ENCODE data around the gene TCF4. TPM values are rescaled to one million over a fixed set of nuclear protein-coding genes. Genes with fewer than 3 reads are reported as not detected.
A peak's percentile ranks its signal among the peaks of the same experiment; 100 is the strongest.

The TCF4 gene
- total and polyA plus RNA-seq, 2 donors (not counting 1 experiment from before 2014, with no cell fraction given): 68.5 to 353 TPM

DNA sequence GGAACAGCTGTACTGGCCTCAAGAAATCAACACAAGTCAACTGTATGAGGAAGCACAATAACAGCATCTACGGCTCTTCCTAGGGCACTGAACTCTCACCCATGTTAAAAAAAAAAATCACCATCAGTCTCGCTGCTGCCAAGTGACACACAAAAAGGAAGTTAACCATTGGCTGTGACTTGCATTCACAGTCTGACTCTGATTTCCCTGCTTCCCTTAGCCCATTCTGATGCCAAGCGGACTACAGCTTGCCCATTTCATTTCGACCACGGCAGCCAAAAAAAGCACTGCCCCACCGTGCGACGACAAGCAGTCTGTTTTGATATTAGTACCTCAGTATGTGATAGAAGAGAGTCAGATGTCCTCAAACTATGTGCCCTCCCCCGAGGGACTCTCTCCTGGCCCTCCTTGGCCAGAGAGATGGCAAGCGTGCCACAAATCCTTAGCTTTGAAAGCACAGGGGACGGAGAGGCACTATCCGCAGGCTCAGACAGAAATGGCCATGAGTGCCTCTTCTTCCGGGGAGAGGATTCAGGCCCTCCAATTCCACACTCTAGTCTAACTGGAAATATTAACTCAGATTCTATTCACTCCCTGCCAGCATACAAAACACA lies 250.0 kb downstream of the TCF4 start:
- H3K27ac ChIP-seq (ENCODE audit: low read length in 2 of 2): peak overlapping the region; percentile 56 to 84
- no peaks in the 10 kb centered on the region for H3K79me2 ChIP-seq (ENCODE audit: control insufficient read depth, insufficient read depth, low read length)
- H3K36me3 ChIP-seq (replicated peaks in 1 of 2; ENCODE audit: control extremely low read depth in 1 of 2, control insufficient read depth in 1 of 2, extremely low read depth in 1 of 2, insufficient read depth in 2 of 2, low read length in 1 of 2): no peaks in the 10 kb centered on the region
- ChIA-PET CTCF (interaction anchor here (0.6 to 0.7 kb wide), 2 partner anchors 46 to 80 kb away, joined by 3 read pairs; no protein-coding TSS in a partner anchor), POLR2A (interaction anchor here (0.5 kb wide), 1 partner anchor 16 kb away, joined by 6 read pairs; no protein-coding TSS in a partner anchor)
- Mint-ChIP-seq H3K4me1 (peaks cover 35% of the 10 kb centered on the region), H3K27me3 (no peaks in the 10 kb centered on the region), H3K4me3 (peak overlapping the region; percentile 87), H3K9me3 (ENCODE audit: insufficient read depth) (peaks cover 2% of the 10 kb centered on the region), H3K27ac (peak overlapping the region; percentile 88)
- H3K9ac ChIP-seq (ENCODE audit: low read length): peak overlapping the region; percentile 44
- ATAC-seq (ENCODE audit: low read depth): peak; percentile 76
- H3K4me3 ChIP-seq (ENCODE audit: control extremely low read depth in 1 of 5, extremely low read depth in 1 of 5, insufficient read depth in 1 of 5, low read depth in 2 of 5, low read length in 4 of 5): peak overlapping the region in 3 of 5 experiments; percentile 8 to 56 (median 24)
- H3K9me3 ChIP-seq (ENCODE audit: control extremely low read depth in 1 of 3, control insufficient read depth in 2 of 3, insufficient read depth in 1 of 3, low read length in 2 of 3): no peaks in the 10 kb centered on the region
- H3K4me1 ChIP-seq (ENCODE audit: control insufficient read depth in 2 of 2, insufficient read depth in 2 of 2, low read length in 2 of 2): peaks cover 23 to 27% of the 10 kb centered on the region in 2 donors
- peak overlapping the region; percentile 79 for H2AFZ ChIP-seq (ENCODE audit: insufficient read depth, low read depth, low read length, poor library complexity, severe bottlenecking)
- no peaks in the 10 kb centered on the region for H3K27me3 ChIP-seq (replicated peaks in 1 of 4; ENCODE audit: control extremely low read depth in 1 of 4, control insufficient read depth in 3 of 4, insufficient read depth in 4 of 4, low read length in 3 of 4)
- WGBS (ENCODE audit: insufficient coverage): 57% methylated on average over 7 of the region's 13 CpGs
- intact Hi-C loops (cut with micrococcal nuclease): loop anchor here (1.0 to 5.0 kb wide), 3 partner anchors 10 to 101 kb away; no protein-coding TSS in a partner anchor
- TF ChIP-seq EZH2 (IDR thresholded peaks at IDR 0.05; ENCODE audit: borderline replicate concordance, insufficient read depth, low read depth, low read length, poor library complexity, severe bottlenecking): no peak
- peak overlapping the region; percentile 74 for H3K4me2 ChIP-seq (replicated peaks; ENCODE audit: low read depth, low read length, poor library complexity, severe bottlenecking)
- no peaks in the 10 kb centered on the region for H4K20me1 ChIP-seq (ENCODE audit: control insufficient read depth, insufficient read depth, low read length, poor library complexity, severe bottlenecking)
- DNase-seq: peak; percentile 66

DNA sequence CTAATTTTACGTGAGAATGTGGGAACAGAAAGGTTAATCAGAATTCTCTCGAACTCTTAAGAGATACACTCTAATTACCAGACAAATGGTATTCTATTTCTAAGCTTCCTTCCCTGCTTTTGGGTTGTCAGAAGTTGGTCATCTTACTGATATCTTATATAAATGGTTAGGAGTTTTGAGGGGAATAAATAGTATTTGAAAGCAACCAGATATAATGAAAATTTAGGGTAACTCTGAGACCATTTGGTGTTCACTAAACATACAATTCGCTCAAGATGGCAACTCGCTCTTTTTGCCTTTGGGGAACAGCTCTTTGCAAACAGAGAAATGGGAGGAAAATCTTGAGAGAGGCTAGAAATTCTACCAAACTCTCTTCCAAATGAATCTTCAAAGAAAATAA lies 250.9 kb downstream of the TCF4 start:
- H3K4me3 ChIP-seq (ENCODE audit: control extremely low read depth in 1 of 5, extremely low read depth in 1 of 5, insufficient read depth in 1 of 5, low read depth in 2 of 5, low read length in 4 of 5): no peak overlapping the region
- H3K4me1 Mint-ChIP-seq: peaks cover 35% of the 10 kb centered on the region
- peak overlapping the region; percentile 74 for H3K4me2 ChIP-seq (replicated peaks; ENCODE audit: low read depth, low read length, poor library complexity, severe bottlenecking)
- H3K9me3 Mint-ChIP-seq (ENCODE audit: insufficient read depth): peaks cover 2% of the 10 kb centered on the region
- POLR2A ChIA-PET: no interaction called here
- H3K4me3 Mint-ChIP-seq: peak overlapping the region; percentile 87
- no peaks in the 10 kb centered on the region for H3K79me2 ChIP-seq (ENCODE audit: control insufficient read depth, insufficient read depth, low read length)
- no peaks in the 10 kb centered on the region for H3K27me3 ChIP-seq (replicated peaks in 1 of 4; ENCODE audit: control extremely low read depth in 1 of 4, control insufficient read depth in 3 of 4, insufficient read depth in 4 of 4, low read length in 3 of 4)
- no CpG with 5 or more reads among the region's 4 CpGs for WGBS (ENCODE audit: insufficient coverage)
- TF ChIP-seq, protein P1, sequence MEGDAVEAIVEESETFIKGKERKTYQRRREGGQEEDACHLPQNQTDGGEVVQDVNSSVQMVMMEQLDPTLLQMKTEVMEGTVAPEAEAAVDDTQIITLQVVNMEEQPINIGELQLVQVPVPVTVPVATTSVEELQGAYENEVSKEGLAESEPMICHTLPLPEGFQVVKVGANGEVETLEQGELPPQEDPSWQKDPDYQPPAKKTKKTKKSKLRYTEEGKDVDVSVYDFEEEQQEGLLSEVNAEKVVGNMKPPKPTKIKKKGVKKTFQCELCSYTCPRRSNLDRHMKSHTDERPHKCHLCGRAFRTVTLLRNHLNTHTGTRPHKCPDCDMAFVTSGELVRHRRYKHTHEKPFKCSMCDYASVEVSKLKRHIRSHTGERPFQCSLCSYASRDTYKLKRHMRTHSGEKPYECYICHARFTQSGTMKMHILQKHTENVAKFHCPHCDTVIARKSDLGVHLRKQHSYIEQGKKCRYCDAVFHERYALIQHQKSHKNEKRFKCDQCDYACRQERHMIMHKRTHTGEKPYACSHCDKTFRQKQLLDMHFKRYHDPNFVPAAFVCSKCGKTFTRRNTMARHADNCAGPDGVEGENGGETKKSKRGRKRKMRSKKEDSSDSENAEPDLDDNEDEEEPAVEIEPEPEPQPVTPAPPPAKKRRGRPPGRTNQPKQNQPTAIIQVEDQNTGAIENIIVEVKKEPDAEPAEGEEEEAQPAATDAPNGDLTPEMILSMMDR (IDR thresholded peaks at IDR 0.05): no peak
- no peak for TF ChIP-seq EZH2 (IDR thresholded peaks at IDR 0.05; ENCODE audit: borderline replicate concordance, insufficient read depth, low read depth, low read length, poor library complexity, severe bottlenecking)
- CTCF ChIA-PET: interaction anchor here (0.6 kb wide), 1 partner anchor 47 kb away, joined by 3 read pairs; no protein-coding TSS in a partner anchor
- H3K27me3 Mint-ChIP-seq: no peaks in the 10 kb centered on the region
- H3K27ac ChIP-seq (ENCODE audit: low read length in 2 of 2): peak overlapping the region in 1 of 2 donors; percentile 84
- H3K4me1 ChIP-seq (ENCODE audit: control insufficient read depth in 2 of 2, insufficient read depth in 2 of 2, low read length in 2 of 2): peaks cover 23 to 27% of the 10 kb centered on the region in 2 donors
- no peak overlapping the region for H3K9ac ChIP-seq (ENCODE audit: low read length)
- H3K9me3 ChIP-seq (ENCODE audit: control extremely low read depth in 1 of 3, control insufficient read depth in 2 of 3, insufficient read depth in 1 of 3, low read length in 2 of 3): no peaks in the 10 kb centered on the region
- H4K20me1 ChIP-seq (ENCODE audit: control insufficient read depth, insufficient read depth, low read length, poor library complexity, severe bottlenecking): no peaks in the 10 kb centered on the region
- H2AFZ ChIP-seq (ENCODE audit: insufficient read depth, low read depth, low read length, poor library complexity, severe bottlenecking): peak overlapping the region; percentile 79
- no peak for ATAC-seq (ENCODE audit: low read depth)
- no peaks in the 10 kb centered on the region for H3K36me3 ChIP-seq (replicated peaks in 1 of 2; ENCODE audit: control extremely low read depth in 1 of 2, control insufficient read depth in 1 of 2, extremely low read depth in 1 of 2, insufficient read depth in 2 of 2, low read length in 1 of 2)
- no peak overlapping the region for H3K27ac Mint-ChIP-seq
- intact Hi-C loops (cut with micrococcal nuclease): loop anchor here (1.0 to 5.0 kb wide), 3 partner anchors 9 to 100 kb away; no protein-coding TSS in a partner anchor
- no peak for DNase-seq

All from B cell (primary cell).